ENCODE data around the gene CRYBG2. TPM values are rescaled to one million over a fixed set of nuclear protein-coding genes. Genes with fewer than 3 reads are reported as not detected.
A peak's percentile ranks its signal among the peaks of the same experiment; 100 is the strongest.

The CRYBG2 gene
- polyA plus RNA-seq, 4 donors: 0.44 to 1.1 (median 0.79) TPM

GRCh38 chr1:26370591-26371382 lies 16.9 kb upstream of the CRYBG2 start:
- DNase-seq (ENCODE audit: low read depth in 4 of 4, low spot score in 2 of 4): no peak

DNA sequence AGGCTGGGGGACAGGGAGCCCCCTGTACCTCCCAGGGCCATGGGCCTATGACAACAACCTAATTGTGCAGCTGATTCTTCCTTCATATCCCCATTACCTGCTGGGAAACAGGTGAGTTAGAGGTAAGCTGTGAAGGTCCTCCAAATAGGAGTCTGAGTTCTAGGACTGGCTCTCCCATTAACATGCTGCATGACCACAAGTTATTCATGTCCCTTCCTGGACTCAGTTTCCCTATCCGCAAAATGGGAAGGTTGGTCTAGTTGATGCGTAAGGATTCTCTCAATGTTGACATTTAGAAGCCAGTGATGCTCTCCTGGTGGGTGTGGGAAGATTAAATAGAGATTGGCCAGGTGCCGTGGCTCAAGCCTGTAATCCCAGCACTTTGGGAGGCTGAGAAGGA lies 14.6 kb upstream of the CRYBG2 start:
- DNase-seq (ENCODE audit: low read depth in 4 of 4, low spot score in 2 of 4): no peak

DNA sequence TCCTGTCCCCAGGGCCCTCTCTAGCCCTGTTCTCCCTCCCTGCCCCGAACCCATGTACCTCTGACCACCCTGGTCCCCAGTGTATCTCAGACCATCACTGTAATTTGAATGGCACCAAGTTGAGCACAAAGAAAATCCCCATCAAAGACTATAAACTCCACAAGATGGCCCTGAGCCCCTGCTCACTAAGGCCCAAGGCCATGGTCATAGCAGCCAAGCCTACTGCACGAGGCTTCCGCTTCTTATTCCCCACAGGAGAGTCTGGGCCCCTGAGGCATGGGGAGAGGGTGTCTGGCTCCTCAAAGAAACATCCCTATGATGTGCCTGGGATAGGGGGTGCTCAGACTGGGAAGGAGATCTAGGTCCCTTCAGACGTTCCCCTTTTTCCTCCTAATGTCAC lies 14.1 kb upstream of the CRYBG2 start:
- no peak for DNase-seq (ENCODE audit: low read depth in 4 of 4, low spot score in 2 of 4)

DNA sequence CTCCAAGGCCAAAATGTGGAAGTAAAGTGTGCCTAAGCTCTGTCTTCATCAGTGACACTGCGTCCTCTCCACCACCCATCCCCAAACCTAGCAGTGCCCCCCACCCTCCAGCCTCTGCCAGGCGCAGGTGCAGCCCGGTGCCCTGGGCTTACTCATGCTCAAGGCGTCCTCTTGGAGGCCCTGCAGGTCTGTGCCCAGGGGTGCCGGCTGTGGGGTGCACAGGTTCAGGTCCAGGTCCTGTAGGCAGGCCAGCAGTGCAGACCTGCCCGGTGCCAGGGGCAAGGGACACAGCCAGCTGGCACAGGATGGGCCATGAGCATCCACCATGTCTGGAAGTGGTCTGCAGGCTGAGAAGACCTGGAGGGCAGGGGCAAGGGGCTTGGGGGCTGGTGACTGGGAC lies 13.5 kb upstream of the CRYBG2 start:
- DNase-seq (ENCODE audit: low read depth in 4 of 4, low spot score in 2 of 4): no peak

DNA sequence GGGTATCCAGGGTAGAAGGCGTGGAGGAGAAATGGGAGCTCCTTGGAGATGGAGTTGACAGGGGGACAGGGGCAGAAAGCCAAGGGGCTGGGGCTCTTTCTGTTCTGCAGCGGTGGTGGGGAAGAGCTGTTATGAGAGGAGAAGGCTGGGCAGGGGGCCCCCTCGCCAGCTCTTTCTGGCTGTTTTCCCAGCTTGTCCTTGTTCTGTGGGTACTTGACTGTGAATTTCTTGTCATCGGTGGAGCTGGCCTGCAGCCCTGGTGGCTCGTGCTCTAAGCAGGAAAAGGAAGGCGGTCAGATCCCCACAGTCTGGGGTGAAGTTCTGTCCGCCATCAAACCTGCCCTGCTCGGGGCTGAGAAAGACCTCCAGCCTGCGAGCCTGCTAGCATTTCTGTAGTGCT lies 11.0 kb upstream of the CRYBG2 start:
- no peak for DNase-seq (ENCODE audit: low read depth in 4 of 4, low spot score in 2 of 4)

DNA sequence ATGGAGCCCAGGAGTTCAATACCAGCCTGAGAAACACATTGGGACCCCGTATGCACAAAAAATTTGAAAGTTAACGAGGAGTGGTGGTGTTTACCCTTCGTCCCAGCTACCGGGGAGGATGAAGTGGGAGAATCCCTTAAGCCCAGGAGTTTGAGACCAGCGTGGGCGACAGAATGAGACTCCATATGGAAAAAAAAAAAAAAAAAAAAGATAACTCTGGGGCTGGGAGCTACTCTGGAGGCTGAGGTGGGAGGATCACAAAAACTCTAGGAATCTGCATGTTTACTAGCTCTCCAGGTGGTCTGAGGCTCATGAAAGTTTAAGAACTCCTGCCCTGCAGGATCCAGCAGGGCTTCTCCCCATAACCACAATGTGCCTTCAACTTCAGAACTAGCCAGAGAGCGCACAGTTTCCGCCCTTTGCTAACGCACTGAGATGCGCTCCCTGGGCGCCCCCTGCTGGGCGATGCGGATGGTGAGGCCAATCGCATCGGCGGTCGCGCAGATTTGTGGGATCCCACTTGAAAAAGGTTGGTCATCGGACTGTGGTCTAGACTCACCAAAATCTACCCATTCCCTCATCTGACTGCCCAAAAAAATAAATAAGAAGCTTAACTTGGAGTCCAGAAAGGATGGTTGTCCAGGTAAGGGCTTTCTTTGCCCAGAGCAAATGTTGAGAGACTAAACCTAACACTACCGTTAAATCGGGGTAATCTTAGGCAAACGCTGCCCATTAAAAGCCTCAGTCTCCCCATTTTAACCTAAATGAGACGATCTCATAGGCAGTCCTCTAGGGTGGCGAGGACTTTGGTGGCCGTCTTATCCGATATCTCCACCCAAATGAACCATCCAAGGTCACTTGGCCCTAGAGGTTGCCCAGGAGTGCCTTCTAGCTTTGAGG lies 9.9 kb upstream of the CRYBG2 start:
- peak in 3 of 4 donors; percentile 32 to 53 (median 42) for DNase-seq (ENCODE audit: low read depth in 4 of 4, low spot score in 2 of 4)

- DNase-seq (ENCODE audit: low read depth in 4 of 4, low spot score in 2 of 4): no peak
Measured at GRCh38 chr1:26362331-26362730, 8.4 kb upstream of the CRYBG2 start.

DNA sequence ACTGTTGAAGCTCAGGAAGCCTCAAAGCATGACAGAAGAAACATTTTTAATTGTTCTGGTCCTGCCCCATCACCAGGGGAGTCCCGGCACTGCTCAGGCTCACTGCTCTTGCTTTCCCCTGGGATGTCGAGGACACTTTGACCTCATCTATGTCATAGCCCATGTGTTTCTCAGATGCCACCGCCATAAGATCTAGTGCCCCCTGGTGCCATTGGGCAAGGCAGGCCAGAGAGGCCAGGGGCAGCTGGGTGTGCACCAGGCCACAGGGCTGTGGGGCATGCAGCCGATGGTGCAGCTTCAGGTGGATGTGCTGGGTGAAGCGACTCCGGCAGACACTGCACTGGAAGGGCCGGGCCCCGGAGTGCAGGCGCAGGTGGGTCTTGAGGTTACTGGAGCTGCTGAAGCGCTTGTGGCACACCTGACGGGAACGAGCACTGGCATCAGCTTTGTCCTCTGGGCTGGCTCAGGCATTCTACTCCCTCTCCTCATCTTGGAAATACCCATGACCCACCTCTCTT lies 7.7 kb upstream of the CRYBG2 start:
- no peak for DNase-seq (ENCODE audit: low read depth in 4 of 4, low spot score in 2 of 4)

DNA sequence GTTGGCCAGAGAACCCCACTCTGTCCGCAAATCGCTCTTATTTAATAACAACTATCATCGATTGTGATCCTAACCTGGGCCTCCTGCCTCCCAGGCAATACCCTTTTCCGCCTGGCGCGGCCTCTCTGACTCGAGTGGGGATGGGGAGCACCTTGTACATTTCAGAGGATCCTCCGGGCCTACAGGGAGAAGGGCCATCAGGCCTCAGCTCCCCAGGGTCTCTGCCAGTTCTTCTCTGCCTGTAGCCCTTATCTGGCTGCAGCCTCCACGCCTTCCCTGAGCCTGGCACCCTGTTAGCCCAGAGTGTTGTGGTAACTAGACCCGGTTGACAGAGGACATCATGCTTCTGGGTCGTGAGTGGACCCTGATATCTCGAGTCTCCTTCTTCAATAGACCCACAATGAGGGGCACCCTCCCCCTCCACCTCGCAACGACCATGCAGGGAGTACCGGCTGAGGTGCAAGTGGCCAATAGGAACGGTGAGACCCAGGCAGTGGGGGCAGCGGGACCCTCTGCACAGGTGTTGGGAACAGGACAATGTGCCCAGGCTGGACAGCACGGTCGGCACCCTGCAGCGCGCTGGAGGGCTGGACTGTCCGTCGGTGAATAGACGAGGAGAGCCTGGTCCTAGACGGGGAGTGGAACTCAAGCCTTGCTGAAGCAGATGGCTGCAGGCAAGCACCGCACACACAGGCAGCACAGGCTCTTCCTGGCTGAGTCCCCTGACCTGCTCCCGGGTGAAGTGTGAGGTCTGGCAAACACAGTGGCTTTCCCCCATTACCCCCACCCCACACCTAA lies 7.1 kb upstream of the CRYBG2 start:
- DNase-seq (ENCODE audit: low read depth in 4 of 4, low spot score in 2 of 4): no peak

DNA sequence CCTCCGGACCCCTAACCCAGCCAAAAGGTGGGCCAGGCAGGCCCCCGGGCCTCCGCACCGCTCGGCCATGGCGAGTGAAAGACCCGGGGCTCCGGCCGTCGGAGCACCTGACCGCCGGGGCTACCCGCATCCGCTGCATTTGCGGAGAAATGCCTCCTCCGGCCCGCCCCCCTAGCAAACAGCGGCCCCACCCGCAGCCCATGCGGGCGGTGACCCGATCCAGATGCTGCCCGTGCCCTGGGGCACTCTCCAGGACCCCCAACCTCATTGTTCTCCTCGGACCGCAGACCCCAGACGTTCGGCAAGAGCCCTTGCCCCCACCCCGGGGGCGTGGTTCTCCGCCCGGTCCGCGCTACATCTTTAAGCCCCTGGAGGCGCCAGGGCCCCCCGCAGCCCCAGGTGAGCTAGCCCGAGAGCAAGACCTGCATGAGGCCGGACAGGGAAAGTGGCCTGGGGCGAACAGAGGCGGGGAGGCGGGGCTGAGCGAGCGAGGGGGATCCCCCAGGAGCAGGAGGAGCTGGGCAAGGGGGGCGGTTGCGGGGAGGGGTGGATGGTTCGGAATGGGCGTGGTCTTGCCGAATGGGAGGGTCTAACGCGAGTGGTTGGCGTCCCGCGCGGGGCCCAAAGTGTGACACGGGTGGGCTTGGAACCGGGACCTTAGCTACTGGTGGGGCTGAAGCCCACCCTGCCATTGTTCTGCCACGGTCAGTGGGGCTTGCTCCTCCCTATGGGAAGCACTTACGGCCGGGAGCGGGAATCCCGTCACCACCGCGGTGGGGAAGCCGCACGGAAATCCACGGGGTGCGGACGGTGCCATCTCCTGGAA lies 6.3 kb upstream of the CRYBG2 start:
- no peak for DNase-seq (ENCODE audit: low read depth in 4 of 4, low spot score in 2 of 4)

GRCh38 chr1:26358411-26359384 lies 4.8 kb upstream of the CRYBG2 start:
- no peak for DNase-seq (ENCODE audit: low read depth in 4 of 4, low spot score in 2 of 4)

- DNase-seq (ENCODE audit: low read depth in 4 of 4, low spot score in 2 of 4): no peak
Measured at GRCh38 chr1:26357121-26357602, 3.2 kb upstream of the CRYBG2 start.

GRCh38 chr1:26356106-26356505 lies 2.2 kb upstream of the CRYBG2 start:
- DNase-seq (ENCODE audit: low read depth in 4 of 4, low spot score in 2 of 4): no peak

GRCh38 chr1:26354972-26355371 lies 1.0 kb upstream of the CRYBG2 start:
- no peak for DNase-seq (ENCODE audit: low read depth in 4 of 4, low spot score in 2 of 4)

GRCh38 chr1:26353210-26353859 lies 595 bp downstream of the CRYBG2 start:
- no peak for DNase-seq (ENCODE audit: low read depth in 4 of 4, low spot score in 2 of 4)

GRCh38 chr1:26352338-26352679 lies 1.6 kb downstream of the CRYBG2 start:
- no peak for DNase-seq (ENCODE audit: low read depth in 4 of 4, low spot score in 2 of 4)

DNA sequence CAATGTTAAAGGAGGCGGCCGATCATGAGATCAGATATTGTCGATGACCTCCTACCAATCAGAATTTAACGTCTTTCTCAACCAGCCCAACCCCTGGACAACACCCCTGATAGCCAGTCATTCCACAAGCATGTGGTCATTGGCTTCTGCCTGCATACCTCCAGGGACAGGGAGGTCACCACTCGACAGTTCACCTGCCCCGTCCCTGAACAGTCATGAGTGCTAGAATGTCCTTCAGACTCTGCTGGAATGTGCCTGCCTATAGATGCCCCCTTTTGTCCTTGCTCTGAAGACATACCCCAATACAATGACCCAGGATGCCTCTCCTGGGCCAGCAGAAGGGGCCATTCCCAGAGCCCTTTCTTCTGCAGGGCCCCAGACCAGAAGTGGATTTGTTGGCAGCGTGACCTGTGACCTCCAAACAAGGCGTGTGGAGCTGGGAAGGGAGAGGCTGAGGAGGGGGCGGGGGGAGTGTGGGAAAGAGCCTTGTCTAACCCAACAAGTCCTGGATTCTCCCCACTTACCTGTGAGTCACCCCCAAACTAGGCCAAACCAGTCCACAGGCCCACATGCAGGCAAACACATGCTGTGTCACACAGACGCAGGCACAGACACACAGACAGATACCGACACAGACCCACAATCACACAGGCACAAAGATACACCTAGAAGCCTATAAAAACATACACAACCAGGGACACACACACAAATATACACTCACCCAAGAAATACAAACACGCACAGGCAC lies 2.2 kb downstream of the CRYBG2 start:
- no peak for DNase-seq (ENCODE audit: low read depth in 4 of 4, low spot score in 2 of 4)

All from left renal cortex interstitium (tissue), 4 donors.